Activated CD4-positive, alpha-beta T cell treated with anti-CD3 and anti-CD28 coated beads, Interleukin-2, amount 50 U/mL, for 16 hours (primary cell): ENCODE data around the gene GPR158.

Experiments
- DNase-seq: peaks from one replicate; pipeline ENCODE4 v3.0.0-alpha.2; 2020

GPR158 gene

GRCh38 chr10:25508112-25508815 is 333.5 kb downstream of the GPR158 start:
- DNase-seq, result no peak

- DNase-seq, result no peak
Measured at GRCh38 chr10:25509151-25509550, 334.4 kb downstream of the GPR158 start.

GRCh38 chr10:25522294-25522693 is 347.5 kb downstream of the GPR158 start:
- no peak for DNase-seq

GRCh38 chr10:25522946-25523608 is 348.3 kb downstream of the GPR158 start:
- no peak for DNase-seq

GRCh38 chr10:25530306-25530705 is 355.5 kb downstream of the GPR158 start:
- DNase-seq, result no peak

GRCh38 chr10:25531457-25532061 is 356.8 kb downstream of the GPR158 start:
- no peak for DNase-seq

- DNase-seq, result no peak
Measured at GRCh38 chr10:25532213-25532612, 357.4 kb downstream of the GPR158 start.

- DNase-seq, result no peak
Measured at GRCh38 chr10:25536027-25536426, 361.2 kb downstream of the GPR158 start.

GRCh38 chr10:25547382-25547781 is 372.6 kb downstream of the GPR158 start:
- DNase-seq, result no peak

GRCh38 chr10:25552283-25552919 is 377.6 kb downstream of the GPR158 start:
- DNase-seq, result no peak

- DNase-seq, result no peak
Measured at GRCh38 chr10:25555865-25556264, 381.1 kb downstream of the GPR158 start.

- DNase-seq, result no peak
Measured at GRCh38 chr10:25556457-25556856, 381.7 kb downstream of the GPR158 start.

- no peak for DNase-seq
Measured at GRCh38 chr10:25557136-25557535, 382.3 kb downstream of the GPR158 start.

- DNase-seq, result no peak
Measured at GRCh38 chr10:25561758-25562157, 387.0 kb downstream of the GPR158 start.

GRCh38 chr10:25562547-25562946 is 387.7 kb downstream of the GPR158 start:
- DNase-seq, result no peak

- no peak for DNase-seq
Measured at GRCh38 chr10:25564351-25564750, 389.6 kb downstream of the GPR158 start.

GRCh38 chr10:25565570-25565969 is 390.8 kb downstream of the GPR158 start:
- no peak for DNase-seq

- DNase-seq, result no peak
Measured at GRCh38 chr10:25573316-25573715, 398.5 kb downstream of the GPR158 start.

- DNase-seq, result no peak
Measured at GRCh38 chr10:25575343-25575742, 400.5 kb downstream of the GPR158 start.

- DNase-seq, result no peak
Measured at GRCh38 chr10:25578061-25578460, 403.3 kb downstream of the GPR158 start.

- no peak for DNase-seq
Measured at GRCh38 chr10:25582961-25583360, 408.2 kb downstream of the GPR158 start.

GRCh38 chr10:25600651-25601050 is 425.9 kb downstream of the GPR158 start:
- no peak for DNase-seq

- DNase-seq, result no peak
Measured at GRCh38 chr10:25604591-25604990, 429.8 kb downstream of the GPR158 start.

- DNase-seq, result no peak
Measured at GRCh38 chr10:25614652-25615051, 439.9 kb downstream of the GPR158 start.
